C4-2B (cell line): ENCODE data around the gene RYK.

Source experiments
- H3K27ac ChIP-seq: fragments of 450-650 bp; 2 replicates; pipeline ENCODE4 v1.5.1; 2017
- CTCF ChIP-seq: fragments of 450-650 bp; conservative IDR thresholded peaks from 2 replicates; pipeline ENCODE4 v1.5.1; 2017; ENCODE audit warnings: mild to moderate bottlenecking
- ZFX ChIP-seq: fragments of 450-650 bp; IDR thresholded peaks from 2 replicates; pipeline ENCODE4 v1.6.1; 2017

Gene RYK

GRCh38 chr3:134163096-134163495, 87.6 kb downstream of the RYK start:
- H3K27ac ChIP-seq = no peak overlapping the region
- no peak for TF ChIP-seq CTCF
- no peak for TF ChIP-seq ZFX

- no peak overlapping the region for H3K27ac ChIP-seq
- no peak for TF ChIP-seq ZFX
- no peak for TF ChIP-seq CTCF
Observed at GRCh38 chr3:134161898-134162615, 88.6 kb downstream of the RYK start.

- TF ChIP-seq ZFX = no peak
- TF ChIP-seq CTCF = no peak
- no peak overlapping the region for H3K27ac ChIP-seq
Observed at GRCh38 chr3:134155446-134155845, 95.2 kb downstream of the RYK start.

- TF ChIP-seq CTCF (no peak), ZFX (no peak)
- H3K27ac ChIP-seq = no peak overlapping the region
Observed at GRCh38 chr3:134153761-134154160, 96.9 kb downstream of the RYK start.

GRCh38 chr3:134150476-134150875, 100.2 kb downstream of the RYK start:
- no peak overlapping the region for H3K27ac ChIP-seq
- no peak for TF ChIP-seq CTCF

- no peak overlapping the region for H3K27ac ChIP-seq
- no peak for TF ChIP-seq ZFX
- no peak for TF ChIP-seq CTCF
Observed at GRCh38 chr3:134149286-134149685, 101.4 kb downstream of the RYK start.

- no peak overlapping the region for H3K27ac ChIP-seq
- TF ChIP-seq ZFX (no peak), CTCF (no peak)
Observed at GRCh38 chr3:134148534-134148933, 102.1 kb downstream of the RYK start.
